HCT116 (cell line): ENCODE results near the gene CASP12. TPM values are rescaled to one million over a fixed set of nuclear protein-coding genes. Genes with fewer than 3 reads are reported as not detected.

Experiments
- ATAC-seq: fragments of 200-7000 bp; cut with Tn5 transposase; 2 replicates; pipeline ENCODE4 v1.9.1; 2020; ENCODE audit warnings: mild to moderate bottlenecking, moderate library complexity
- BruUV-seq: library from RNA; stranded (reverse); fragments of 400-500 nt; replicated peaks from 2 replicates; lab custom pipeline; 2021; lab: Mats Ljungman, UMichigan
- CTCF ChIA-PET: fragments of 300-600 bp; sonication (Branson Sonifier 250); formaldehyde crosslinking; loops from one replicate; lab custom pipeline; 2021; ENCODE audit warnings: antibody characterized with exemption; lab: Charles Lee
- POLR2A ChIA-PET: fragments of 300-600, 350-600 bp; sonication (Branson Sonifier 250); formaldehyde crosslinking; loops from one replicate; lab custom pipeline; 2021; ENCODE audit warnings: antibody characterized with exemption; lab: Charles Lee
- RAD21 ChIA-PET, 2 experiments: fragments of 300-600 bp; sonication (Branson Sonifier 250); formaldehyde crosslinking; loops; one replicate each; lab custom pipeline; 2023; ENCODE audit warnings: low total read pairs in 2 of 2; ENCODE audit not compliant: uncharacterized antibody in 2 of 2, unreplicated experiment in 2 of 2, low non-redundant PET in 1 of 2; lab: Charles Lee
- DNase-seq: peaks from one replicate; pipeline ENCODE4 v3.0.0-alpha.2; 2010; ENCODE audit warnings: low read depth, low spot score
- H2AFZ ChIP-seq: fragments of 200-600 bp; shearing (Covaris generic), sonication (generic); 2 replicates; pipeline ENCODE4 v1.6.1; 2017; ENCODE audit warnings: low read depth, mixed run types, mixed read lengths, antibody characterized with exemption, low read length; ENCODE audit not compliant: poor library complexity, severe bottlenecking
- H3K27ac ChIP-seq: 2 replicates; pipeline ENCODE4 v1.5.1; 2012; ENCODE audit warnings: low read depth, low read length
- H3K27me3 ChIP-seq: fragments of 200-600 bp; sonication (generic); 2 replicates; pipeline ENCODE4 v1.6.1; 2016; ENCODE audit warnings: mixed run types, low read length, mixed read lengths; ENCODE audit not compliant: insufficient read depth
- H3K36me3 ChIP-seq, 2 experiments: fragments of 200-500 bp in 1 of 2; fragments of 200-600 bp in 1 of 2; sonication (Bioruptor generic) in 1 of 2; sonication (generic) in 1 of 2; 2 replicates each; pipeline versions ENCODE4 v1.5.1 to v1.6.1; 2014 to 2016; ENCODE audit warnings: low read length in 2 of 2, inconsistent platforms in 1 of 2, mixed read lengths in 1 of 2, mixed run types in 1 of 2; ENCODE audit not compliant: insufficient read depth in 2 of 2, control insufficient read depth in 1 of 2
- H3K4me1 ChIP-seq, 2 experiments: fragments of 200-600 bp in 1 of 2; sonication (generic) in 1 of 2; 2 replicates each; pipeline versions ENCODE4 v1.5.1 to v1.6.1; 2012 to 2017; ENCODE audit warnings: low read length in 2 of 2, inconsistent platforms in 1 of 2, mild to moderate bottlenecking in 1 of 2, mixed read lengths in 1 of 2, mixed run types in 1 of 2, moderate library complexity in 1 of 2; ENCODE audit not compliant: insufficient read depth in 2 of 2, control insufficient read depth in 1 of 2
- H3K4me2 ChIP-seq: fragments of 200-600 bp; sonication (generic); 2 replicates; pipeline ENCODE4 v1.6.1; 2017; ENCODE audit warnings: mixed run types, low read length, mixed read lengths
- H3K4me3 ChIP-seq, 2 experiments: fragments of 200-600 bp in 1 of 2; sonication (generic) in 1 of 2; replicated peaks in 1 of 2; 2 replicates each; pipeline ENCODE4 v1.5.1; 2011 to 2016; ENCODE audit warnings: low read length in 2 of 2, control low read depth in 1 of 2, low read depth in 1 of 2, mild to moderate bottlenecking in 1 of 2, mixed read lengths in 1 of 2, mixed run types in 1 of 2
- H3K79me2 ChIP-seq: fragments of 200-600 bp; sonication (generic); 2 replicates; pipeline ENCODE4 v1.6.1; 2017; ENCODE audit warnings: mild to moderate bottlenecking, mixed run types, low read length, moderate library complexity, mixed read lengths; ENCODE audit not compliant: insufficient read depth
- H3K9ac ChIP-seq: fragments of 200-600 bp; sonication (generic); 2 replicates; pipeline ENCODE4 v1.6.1; 2016; ENCODE audit warnings: low read length, mixed read lengths
- H3K9me2 ChIP-seq: fragments of 200-600 bp; sonication (generic), shearing (Covaris generic); 2 replicates; pipeline ENCODE4 v1.6.1; 2017; ENCODE audit warnings: mixed run types, mild to moderate bottlenecking, moderate library complexity; ENCODE audit not compliant: insufficient read depth
- H3K9me3 ChIP-seq, 2 experiments: fragments of 200-500 bp in 1 of 2; fragments of 200-600 bp in 1 of 2; sonication (Bioruptor generic) in 1 of 2; sonication (generic) in 1 of 2; 2 replicates each; pipeline ENCODE4 v1.6.1; 2014 to 2017; ENCODE audit warnings: low read length in 2 of 2, mixed read lengths in 2 of 2, inconsistent platforms in 1 of 2, low read depth in 1 of 2, mild to moderate bottlenecking in 1 of 2, mixed run types in 1 of 2, moderate library complexity in 1 of 2; ENCODE audit not compliant: control insufficient read depth in 1 of 2, insufficient read depth in 1 of 2
- H4K20me1 ChIP-seq: fragments of 200-600 bp; sonication (generic), shearing (Covaris generic); 2 replicates; pipeline ENCODE4 v1.6.1; 2017; ENCODE audit warnings: mixed run types, mild to moderate bottlenecking, moderate library complexity; ENCODE audit not compliant: insufficient read depth
- CBX3 ChIP-seq: IDR thresholded peaks from 2 replicates; pipeline ENCODE4 v1.6.1; 2012; ENCODE audit warnings: low read depth
- CEBPB ChIP-seq: IDR thresholded peaks from 2 replicates; pipeline ENCODE4 v1.6.1; 2012; ENCODE audit warnings: low read depth
- ELF1 ChIP-seq: IDR thresholded peaks from 2 replicates; pipeline ENCODE4 v1.6.1; 2012; ENCODE audit warnings: low read depth, borderline replicate concordance
- EZH2 ChIP-seq: fragments of 200-600 bp; sonication (generic); IDR thresholded peaks from 2 replicates; pipeline ENCODE4 v1.6.1; 2017; ENCODE audit warnings: antibody characterized with exemption, mixed run types
- EZH2phosphoT487 ChIP-seq: fragments of 200-600 bp; IDR thresholded peaks from 2 replicates; pipeline ENCODE4 v1.6.1; 2018; ENCODE audit warnings: antibody characterized with exemption, borderline replicate concordance
- FOSL1 ChIP-seq: IDR thresholded peaks from 2 replicates; pipeline ENCODE4 v1.6.1; 2012; ENCODE audit warnings: low read depth
- JUND ChIP-seq: IDR thresholded peaks from 2 replicates; pipeline ENCODE4 v1.6.1; 2012
- POLR2A ChIP-seq: IDR thresholded peaks from 2 replicates; pipeline ENCODE4 v1.7.0; 2011; ENCODE audit warnings: borderline replicate concordance; ENCODE audit not compliant: insufficient read depth, insufficient read length; ENCODE audit errors: extremely low read depth
- POLR2AphosphoS5 ChIP-seq: IDR thresholded peaks from 2 replicates; pipeline ENCODE4 v1.6.1; 2011; ENCODE audit warnings: mild to moderate bottlenecking, low read depth, low read length, moderate library complexity
- SIN3A ChIP-seq: IDR thresholded peaks from 2 replicates; pipeline ENCODE4 v1.6.1; 2012; ENCODE audit warnings: low read depth
- SP1 ChIP-seq: IDR thresholded peaks from 2 replicates; pipeline ENCODE4 v1.6.1; 2012; ENCODE audit warnings: low read depth
- SRF ChIP-seq: IDR thresholded peaks from 2 replicates; pipeline ENCODE4 v1.6.1; 2012; ENCODE audit warnings: low read depth
- YY1 ChIP-seq: IDR thresholded peaks from 2 replicates; pipeline ENCODE4 v1.6.1; 2011; ENCODE audit warnings: low read length, low read depth, moderate library complexity, mild to moderate bottlenecking; ENCODE audit not compliant: insufficient replicate concordance; ENCODE audit errors: extremely low read depth
- ZFX ChIP-seq: fragments of 450-650 bp; IDR thresholded peaks from 2 replicates; pipeline ENCODE4 v1.6.1; 2017
- ZNF274 ChIP-seq: fragments of 200-500 bp; sonication (Bioruptor generic); IDR thresholded peaks from 2 replicates; pipeline ENCODE4 v1.6.1; 2014; ENCODE audit warnings: mild to moderate bottlenecking, low read depth, low read length, inconsistent platforms
- intact Hi-C: fragments of 100-400 bp; cut with micrococcal nuclease; formaldehyde crosslinking; loops from 2 replicates; pipeline ENCODE4 v1.10.0; 2022
- total RNA-seq: library from RNA; stranded (reverse); gene quantifications from one replicate; pipeline ENCODE4 v1.2.1, GENCODE V29; 2021; ENCODE audit not compliant: unreplicated experiment
- TF ChIP-seq, protein P1 (sequence below): IDR thresholded peaks from 2 replicates; pipeline ENCODE4 v1.6.1; 2012; ENCODE audit warnings: low read depth
- TF ChIP-seq, protein P2 (sequence below), 3 experiments: fragments of 200-600 bp in 1 of 3; sonication (generic) in 1 of 3; IDR thresholded peaks in 2 of 3; conservative IDR thresholded peaks in 1 of 3; 2 replicates each; pipeline ENCODE4 v1.5.1; 2012 to 2017; ENCODE audit warnings: low read depth in 2 of 3, low read length in 2 of 3, antibody characterized with exemption in 1 of 3, borderline replicate concordance in 1 of 3, control low read depth in 1 of 3, mild to moderate bottlenecking in 1 of 3, mixed read lengths in 1 of 3, mixed run types in 1 of 3, moderate library complexity in 1 of 3; ENCODE audit not compliant: insufficient read depth in 1 of 3
- TF ChIP-seq, protein P3 (sequence below): IDR thresholded peaks from 2 replicates; pipeline ENCODE4 v1.6.1; 2012

The CASP12 gene
- total RNA-seq, 1 experiment from 2014 or later = not detected

DNA sequence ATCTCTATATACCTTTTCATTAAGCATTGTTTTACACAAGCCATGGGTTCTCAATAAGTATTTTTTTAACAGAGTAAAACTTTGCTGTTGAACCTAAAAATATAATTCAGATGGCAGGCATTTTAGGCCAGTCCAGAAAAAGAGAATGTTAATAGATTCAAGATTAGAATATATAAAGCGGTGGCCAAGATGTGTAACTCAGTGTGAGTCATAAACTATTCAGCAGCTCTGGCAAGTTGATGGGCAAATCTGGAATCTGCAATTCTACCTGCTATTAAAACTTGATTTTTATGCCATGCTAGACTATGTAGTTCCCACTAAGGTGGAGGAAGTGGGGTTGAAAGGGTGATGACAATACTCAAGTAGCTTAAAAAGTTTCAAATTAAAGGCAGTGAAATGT is 45.4 kb downstream of the CASP12 start (continued):
- TF ChIP-seq, protein P1, sequence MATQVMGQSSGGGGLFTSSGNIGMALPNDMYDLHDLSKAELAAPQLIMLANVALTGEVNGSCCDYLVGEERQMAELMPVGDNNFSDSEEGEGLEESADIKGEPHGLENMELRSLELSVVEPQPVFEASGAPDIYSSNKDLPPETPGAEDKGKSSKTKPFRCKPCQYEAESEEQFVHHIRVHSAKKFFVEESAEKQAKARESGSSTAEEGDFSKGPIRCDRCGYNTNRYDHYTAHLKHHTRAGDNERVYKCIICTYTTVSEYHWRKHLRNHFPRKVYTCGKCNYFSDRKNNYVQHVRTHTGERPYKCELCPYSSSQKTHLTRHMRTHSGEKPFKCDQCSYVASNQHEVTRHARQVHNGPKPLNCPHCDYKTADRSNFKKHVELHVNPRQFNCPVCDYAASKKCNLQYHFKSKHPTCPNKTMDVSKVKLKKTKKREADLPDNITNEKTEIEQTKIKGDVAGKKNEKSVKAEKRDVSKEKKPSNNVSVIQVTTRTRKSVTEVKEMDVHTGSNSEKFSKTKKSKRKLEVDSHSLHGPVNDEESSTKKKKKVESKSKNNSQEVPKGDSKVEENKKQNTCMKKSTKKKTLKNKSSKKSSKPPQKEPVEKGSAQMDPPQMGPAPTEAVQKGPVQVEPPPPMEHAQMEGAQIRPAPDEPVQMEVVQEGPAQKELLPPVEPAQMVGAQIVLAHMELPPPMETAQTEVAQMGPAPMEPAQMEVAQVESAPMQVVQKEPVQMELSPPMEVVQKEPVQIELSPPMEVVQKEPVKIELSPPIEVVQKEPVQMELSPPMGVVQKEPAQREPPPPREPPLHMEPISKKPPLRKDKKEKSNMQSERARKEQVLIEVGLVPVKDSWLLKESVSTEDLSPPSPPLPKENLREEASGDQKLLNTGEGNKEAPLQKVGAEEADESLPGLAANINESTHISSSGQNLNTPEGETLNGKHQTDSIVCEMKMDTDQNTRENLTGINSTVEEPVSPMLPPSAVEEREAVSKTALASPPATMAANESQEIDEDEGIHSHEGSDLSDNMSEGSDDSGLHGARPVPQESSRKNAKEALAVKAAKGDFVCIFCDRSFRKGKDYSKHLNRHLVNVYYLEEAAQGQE = no peak
- TF ChIP-seq CEBPB (no peak), JUND (no peak), YY1 (no peak)
- TF ChIP-seq, all 23 proteins: peak for 0

DNA sequence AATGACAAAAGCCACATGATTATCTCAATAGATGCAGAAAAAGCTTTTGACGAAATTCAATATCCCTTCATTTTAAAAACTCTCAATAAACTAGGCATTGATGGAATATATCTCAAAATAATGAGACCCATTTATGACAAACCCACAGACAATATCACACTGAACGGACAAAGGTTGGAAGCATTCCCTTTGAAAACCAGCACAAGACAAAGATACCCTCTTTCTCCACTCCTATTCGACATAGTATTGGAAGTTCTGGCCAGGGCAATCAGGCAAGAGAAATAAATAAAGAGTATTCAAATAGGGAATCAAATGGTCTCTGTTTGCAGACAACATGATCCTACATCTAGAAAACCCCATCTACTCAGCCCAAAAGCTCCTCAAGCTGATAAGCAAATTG is 52.0 kb downstream of the CASP12 start:
- Histone ChIP-seq H3K9me3 (no peaks in the 10 kb centered on the region), H3K4me1 (no peaks in the 10 kb centered on the region), H3K9ac (no peak overlapping the region), H3K36me3 (no peaks in the 10 kb centered on the region), H3K9me2 (no peaks in the 10 kb centered on the region), H2AFZ (no peak overlapping the region), H3K27ac (no peak overlapping the region), H3K4me2 (no peak overlapping the region), H3K4me3 (no peak overlapping the region), H3K79me2 (no peaks in the 10 kb centered on the region), H3K27me3 (no peaks in the 10 kb centered on the region), H4K20me1 (no peaks in the 10 kb centered on the region)
- TF ChIP-seq CEBPB = no peak
- TF ChIP-seq JUND = no peak
- TF ChIP-seq, protein P2, sequence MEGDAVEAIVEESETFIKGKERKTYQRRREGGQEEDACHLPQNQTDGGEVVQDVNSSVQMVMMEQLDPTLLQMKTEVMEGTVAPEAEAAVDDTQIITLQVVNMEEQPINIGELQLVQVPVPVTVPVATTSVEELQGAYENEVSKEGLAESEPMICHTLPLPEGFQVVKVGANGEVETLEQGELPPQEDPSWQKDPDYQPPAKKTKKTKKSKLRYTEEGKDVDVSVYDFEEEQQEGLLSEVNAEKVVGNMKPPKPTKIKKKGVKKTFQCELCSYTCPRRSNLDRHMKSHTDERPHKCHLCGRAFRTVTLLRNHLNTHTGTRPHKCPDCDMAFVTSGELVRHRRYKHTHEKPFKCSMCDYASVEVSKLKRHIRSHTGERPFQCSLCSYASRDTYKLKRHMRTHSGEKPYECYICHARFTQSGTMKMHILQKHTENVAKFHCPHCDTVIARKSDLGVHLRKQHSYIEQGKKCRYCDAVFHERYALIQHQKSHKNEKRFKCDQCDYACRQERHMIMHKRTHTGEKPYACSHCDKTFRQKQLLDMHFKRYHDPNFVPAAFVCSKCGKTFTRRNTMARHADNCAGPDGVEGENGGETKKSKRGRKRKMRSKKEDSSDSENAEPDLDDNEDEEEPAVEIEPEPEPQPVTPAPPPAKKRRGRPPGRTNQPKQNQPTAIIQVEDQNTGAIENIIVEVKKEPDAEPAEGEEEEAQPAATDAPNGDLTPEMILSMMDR (IDR thresholded peaks at IDR 0.05 in 2 of 3, conservative IDR thresholded peaks at IDR 0.05 in 1 of 3; ENCODE audit: borderline replicate concordance in 1 of 3, insufficient read depth in 1 of 3, low read depth in 2 of 3, low read length in 2 of 3) = no peak
- no peak for TF ChIP-seq SRF
- no peak for TF ChIP-seq YY1
- TF ChIP-seq POLR2A = no peak
- no peak for TF ChIP-seq EZH2
- TF ChIP-seq SP1 = no peak
- no peak for TF ChIP-seq FOSL1
- TF ChIP-seq, protein P3, sequence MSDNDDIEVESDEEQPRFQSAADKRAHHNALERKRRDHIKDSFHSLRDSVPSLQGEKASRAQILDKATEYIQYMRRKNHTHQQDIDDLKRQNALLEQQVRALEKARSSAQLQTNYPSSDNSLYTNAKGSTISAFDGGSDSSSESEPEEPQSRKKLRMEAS = no peak
- no peak for TF ChIP-seq ZNF274
- no peak for TF ChIP-seq CBX3
- TF ChIP-seq EZH2phosphoT487 = no peak
- TF ChIP-seq ZFX = no peak
- no peak for TF ChIP-seq ELF1
- TF ChIP-seq POLR2AphosphoS5 = no peak
- TF ChIP-seq SIN3A = no peak
- TF ChIP-seq, protein P1 = no peak
- ATAC-seq = no peak
- intact Hi-C loops = no loop called here
- ChIA-PET POLR2A (no interaction called here), RAD21 (no interaction called here), CTCF (no interaction called here)
- DNase-seq = no peak
- no TSS peak for BruUV-seq
